ENCODE measurements around the gene DCPS.
"Not testable (repeated sequence)": the region's sequence is repeated elsewhere in the genome, so short reads cannot be mapped to it uniquely, and the experiment has no call there.

The DCPS gene, protein sequence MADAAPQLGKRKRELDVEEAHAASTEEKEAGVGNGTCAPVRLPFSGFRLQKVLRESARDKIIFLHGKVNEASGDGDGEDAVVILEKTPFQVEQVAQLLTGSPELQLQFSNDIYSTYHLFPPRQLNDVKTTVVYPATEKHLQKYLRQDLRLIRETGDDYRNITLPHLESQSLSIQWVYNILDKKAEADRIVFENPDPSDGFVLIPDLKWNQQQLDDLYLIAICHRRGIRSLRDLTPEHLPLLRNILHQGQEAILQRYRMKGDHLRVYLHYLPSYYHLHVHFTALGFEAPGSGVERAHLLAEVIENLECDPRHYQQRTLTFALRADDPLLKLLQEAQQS

DNA sequence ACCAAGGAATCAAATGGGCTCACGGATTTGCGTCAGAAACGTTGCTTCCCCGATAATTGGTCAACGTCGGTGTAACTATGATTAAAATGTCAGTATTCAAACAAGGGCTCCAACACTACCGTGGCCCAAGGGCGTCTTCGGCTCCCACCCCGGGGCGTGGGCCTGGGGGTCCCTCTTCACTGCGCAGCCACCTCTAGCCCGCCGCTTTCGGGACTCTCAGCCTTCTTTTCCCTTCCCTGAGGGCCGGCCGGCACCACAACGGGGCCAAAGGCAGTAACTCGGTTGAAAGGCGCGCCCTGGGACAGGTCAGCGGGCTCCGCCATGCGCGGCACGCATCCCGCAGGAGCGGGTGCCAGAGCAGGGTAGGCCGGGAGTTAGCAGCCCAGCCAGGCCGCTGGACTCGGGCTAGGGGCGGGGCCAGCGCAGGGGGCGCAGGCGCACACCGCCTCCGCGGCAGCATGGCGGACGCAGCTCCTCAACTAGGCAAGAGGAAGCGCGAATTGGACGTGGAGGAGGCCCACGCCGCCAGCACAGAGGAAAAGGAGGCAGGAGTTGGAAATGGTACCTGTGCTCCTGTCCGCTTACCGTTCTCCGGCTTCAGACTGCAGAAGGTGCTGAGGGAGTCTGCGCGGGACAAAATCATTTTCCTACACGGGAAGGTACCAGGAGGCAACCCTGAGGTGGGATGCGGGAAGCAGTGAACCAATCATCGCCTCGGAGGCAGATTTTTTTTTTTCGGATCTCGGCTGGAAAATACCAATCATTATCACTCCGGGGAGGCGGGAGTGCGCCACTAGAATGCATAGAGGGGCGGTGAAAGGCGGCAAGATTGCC, at the start of gene DCPS:
TSS of gene DCPS (plus strand) at position 438 of the 834 bp plus-strand sequence. CDS start at position 459, 21 bp downstream.
- FAIRE-seq, result no peak

DNA sequence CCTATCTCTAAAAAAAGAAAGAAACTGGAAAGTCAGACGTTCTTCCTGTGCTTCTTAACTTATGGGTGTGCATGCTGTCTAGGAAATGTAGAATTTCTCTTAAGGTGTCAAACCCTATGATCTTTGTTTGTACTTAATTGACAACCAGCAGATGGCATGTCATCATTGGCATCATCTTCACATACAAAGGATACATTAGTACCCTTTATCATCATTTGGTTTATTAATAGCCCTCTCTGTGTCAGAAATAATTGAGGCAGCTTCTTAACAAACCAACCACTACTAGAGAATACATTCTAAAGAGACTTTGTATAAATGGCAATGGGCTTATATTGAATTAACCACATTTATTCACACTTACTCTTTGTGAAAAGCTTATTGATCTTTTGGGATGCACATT, 49.0 kb upstream of the DCPS start:
- no peak for FAIRE-seq

DNA sequence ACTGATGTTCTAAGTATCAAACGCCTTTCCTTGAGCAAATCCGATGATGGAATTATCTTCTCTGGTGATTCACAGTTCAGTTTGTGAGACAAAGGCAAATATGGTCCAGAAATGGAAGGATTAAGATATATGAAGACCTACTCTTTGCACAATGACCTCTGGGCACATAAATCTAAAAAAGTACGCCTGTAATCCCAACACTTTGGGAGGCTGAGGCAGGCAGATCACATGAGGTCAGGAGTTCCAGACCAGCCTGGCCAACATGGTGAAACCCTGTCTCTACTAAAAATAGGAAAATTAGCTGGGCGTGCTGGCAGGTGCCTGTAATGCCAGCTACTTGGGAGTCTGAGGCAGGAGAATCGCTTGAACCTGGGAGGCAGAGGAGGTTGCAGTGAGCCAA, 48.4 kb upstream of the DCPS start:
- not testable (repeated sequence) for FAIRE-seq

DNA sequence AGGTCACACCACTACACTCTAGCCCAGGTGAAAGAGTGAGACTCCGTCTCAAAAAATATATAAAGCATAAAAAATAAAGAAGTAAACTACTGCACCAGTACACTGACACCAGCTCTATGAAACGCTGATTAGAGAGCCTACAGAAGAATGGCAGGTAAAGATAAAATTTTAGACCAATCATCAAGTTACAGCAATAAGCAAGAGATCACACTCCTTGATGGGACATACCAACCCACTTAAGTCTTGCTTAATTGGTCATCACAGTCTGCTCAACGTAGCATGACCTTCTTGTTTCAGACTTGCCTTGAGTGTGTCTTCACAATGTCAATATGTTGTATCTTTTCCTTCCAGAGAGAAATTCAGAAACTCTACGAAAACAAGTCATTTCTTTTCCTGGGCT, 47.6 kb upstream of the DCPS start:
- FAIRE-seq, result no peak

DNA sequence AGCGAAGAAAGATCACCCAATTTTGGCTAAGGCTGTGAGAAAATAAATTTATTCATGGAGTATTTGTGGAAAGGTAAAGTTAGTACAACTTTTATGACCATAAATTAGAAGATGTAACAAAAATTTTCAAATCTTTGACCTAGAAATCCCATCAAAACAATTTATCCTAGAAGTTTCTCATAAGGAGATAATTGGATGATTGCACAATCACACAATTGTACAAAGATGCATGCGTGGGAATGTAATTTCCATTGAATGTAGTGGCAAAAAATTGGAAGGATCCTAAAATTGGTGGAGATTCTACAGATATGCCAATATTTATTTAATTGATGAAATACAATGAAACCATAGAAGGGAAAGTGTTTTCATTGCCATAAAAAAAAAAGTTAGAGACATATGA, 46.7 kb upstream of the DCPS start:
- peak; percentile 56 for FAIRE-seq

DNA sequence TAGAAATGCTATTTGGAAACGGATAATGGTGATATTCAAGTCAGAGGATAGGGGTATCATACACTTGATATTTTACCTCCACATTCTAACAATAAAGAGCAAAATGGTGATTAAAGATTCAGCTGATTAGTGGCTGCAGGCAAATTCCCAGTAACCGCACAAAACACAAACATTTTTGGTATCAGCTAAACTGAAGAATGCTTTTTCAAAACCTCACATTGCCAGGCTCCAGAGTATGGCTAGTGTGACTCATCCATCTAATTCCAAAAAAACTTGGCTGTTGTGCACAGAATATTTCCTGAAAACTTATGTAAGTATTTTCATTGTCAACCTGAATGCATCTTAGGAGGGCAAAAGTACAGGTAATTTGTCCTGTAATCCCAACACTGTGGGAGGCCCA, 46.1 kb upstream of the DCPS start:
- no peak for FAIRE-seq

DNA sequence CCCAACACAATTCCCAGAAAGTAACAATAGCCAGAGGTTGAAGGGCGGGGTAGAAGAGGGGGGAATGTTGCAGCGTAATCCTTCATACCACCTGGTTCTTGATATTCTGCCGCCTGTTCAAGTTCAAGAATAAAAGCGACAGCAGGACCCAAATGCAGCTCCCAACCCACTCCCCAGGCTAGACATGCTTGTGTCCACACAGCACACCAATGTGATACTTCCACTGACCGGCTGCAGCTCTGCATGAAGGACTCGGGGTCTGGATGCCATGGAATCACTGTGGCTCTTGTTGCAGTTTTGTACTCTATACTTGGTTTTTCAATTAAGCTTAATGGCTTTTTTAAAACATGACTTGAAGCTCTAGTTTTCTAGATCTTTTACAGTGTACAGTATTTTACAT, 41.6 kb upstream of the DCPS start:
- FAIRE-seq, result no peak

DNA sequence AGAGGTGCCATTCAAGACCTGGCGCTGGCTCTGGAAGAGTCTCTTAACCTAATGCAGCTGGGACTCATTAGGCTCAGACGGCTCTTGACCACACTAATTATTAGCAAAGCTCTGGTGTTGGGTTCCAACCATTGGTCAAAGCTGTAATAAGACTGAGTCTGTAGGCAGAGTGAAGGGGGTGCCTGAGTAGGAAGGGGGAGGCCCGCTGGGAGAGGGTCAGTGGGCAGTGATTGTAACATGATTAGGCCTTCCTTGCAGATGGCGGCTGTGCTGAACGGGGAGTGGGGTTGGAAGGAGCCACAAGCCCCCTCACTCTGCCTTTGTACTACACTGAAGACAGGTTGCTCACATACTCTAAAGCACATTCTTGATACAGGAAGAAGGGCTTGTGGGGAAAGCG, 40.4 kb upstream of the DCPS start:
- FAIRE-seq, result no peak

DNA sequence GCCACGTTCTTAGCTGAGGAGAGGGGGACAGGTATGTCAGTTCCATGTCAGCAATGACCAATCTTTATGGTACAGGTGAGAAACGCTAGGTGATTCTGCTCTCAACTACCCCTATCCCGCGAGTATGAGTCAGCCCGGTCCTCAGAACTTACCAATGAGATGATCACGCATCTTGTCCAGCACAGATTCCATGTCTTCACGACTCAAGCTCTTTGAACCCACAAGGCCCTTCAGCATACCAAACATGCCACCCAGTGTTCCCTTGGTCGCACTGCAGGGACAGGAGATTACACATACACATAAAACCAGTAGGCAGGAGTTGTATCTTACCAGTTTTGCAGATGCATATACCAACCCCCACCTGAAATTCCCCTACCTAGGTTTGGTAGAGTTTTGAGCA, 38.0 kb upstream of the DCPS start:
- FAIRE-seq, result no peak

DNA sequence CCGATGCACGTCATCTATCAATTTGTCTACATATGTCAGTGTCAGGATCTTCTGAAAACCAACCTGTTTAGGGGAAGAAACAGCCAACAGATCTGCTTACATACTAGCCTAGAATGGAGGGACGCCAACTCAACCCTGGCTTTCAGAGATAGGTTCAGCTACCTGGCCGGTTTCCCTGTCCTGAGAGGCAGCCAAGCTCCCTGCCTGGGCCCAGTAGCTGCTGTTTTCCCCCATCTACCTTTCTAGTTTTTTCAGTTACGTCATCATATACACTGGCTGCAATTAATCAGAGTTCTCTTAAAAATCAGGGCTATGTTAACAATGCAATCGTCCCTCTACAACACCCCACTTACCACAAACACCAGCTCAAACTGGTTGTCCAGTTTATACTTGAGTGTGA, 36.2 kb upstream of the DCPS start:
- FAIRE-seq, result no peak

DNA sequence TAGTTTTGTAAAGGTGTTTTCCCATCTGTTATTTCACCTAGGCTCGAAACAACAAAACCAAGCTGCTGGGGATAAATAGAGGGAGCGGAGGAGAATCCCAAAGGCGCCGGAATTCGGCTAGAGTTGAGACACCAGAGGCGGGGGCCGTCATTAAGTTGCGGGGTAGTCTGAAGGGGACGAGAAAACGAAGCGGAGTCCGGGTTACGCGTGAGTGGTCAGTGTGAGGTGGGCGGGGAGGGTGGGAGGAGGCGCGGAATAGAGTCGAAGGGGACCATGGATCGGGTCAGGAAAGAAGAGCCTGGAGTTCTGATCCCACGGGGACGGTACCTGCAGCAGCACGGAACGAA, 35.5 kb upstream of the DCPS start:
- FAIRE-seq, result no peak

DNA sequence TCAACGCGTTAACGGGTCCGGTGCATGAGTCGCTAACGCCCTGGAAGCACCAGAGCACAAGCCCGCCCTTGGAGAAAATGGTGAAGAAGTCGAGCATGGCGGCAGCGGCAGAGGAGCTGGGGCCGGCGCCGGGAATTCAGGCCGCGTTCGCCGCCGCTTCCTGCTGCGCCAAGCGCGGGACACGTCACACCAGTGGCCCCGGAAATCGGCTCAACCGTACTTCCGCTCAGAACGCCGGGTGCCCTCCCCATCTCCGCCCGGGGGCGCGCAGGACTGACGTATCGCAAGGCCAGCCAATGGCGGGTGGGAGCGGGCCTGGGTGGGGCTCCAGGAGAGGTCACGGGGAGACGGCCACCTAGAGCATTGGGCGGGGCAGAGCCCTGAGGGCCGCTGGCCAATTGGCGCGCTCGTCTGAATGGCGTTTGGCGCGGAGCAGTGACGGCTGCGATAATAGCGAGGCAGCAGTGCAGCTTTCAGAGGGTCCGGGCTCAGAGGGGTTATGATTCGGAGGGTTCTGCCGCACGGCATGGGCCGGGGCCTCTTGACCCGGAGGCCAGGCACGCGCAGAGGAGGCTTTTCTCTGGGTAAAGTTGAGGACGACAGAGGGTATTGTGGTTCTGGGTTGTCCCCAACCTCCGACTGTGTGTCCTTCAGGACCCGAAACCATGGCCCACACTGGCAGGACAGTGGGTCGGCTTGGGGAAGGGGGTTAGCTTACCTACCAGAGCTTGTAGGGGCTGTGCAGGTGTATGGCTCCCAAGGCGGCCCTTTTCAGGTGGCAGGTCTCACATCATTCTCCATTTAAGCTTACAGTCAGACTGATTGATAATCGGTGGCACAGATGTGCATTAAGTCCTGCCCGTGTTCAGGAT, 34.9 kb upstream of the DCPS start, which contains the start of the genes FOXRED1 and SRPRA:
TSS of gene FOXRED1 (plus strand) at position 447 of the 872 bp plus-strand sequence. CDS start at position 500, 53 bp downstream.
TSS of gene SRPRA (minus strand) at position 188 of the 872 bp plus-strand sequence. CDS start at position 97, 91 bp downstream.
- no peak for FAIRE-seq

DNA sequence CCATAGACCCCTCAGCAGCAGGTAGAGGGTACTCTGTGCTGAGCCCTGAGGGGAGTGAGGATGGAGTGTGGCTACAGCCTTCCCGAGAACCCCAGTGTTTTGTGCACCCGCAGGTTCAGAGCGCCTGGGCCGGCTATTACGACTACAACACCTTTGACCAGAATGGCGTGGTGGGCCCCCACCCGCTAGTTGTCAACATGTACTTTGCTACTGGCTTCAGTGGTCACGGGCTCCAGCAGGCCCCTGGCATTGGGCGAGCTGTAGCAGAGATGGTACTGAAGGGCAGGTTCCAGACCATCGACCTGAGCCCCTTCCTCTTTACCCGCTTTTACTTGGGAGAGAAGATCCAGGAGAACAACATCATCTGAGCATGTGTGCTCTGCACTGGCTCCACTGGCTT, 26.5 kb upstream of the DCPS start:
- no peak for FAIRE-seq

DNA sequence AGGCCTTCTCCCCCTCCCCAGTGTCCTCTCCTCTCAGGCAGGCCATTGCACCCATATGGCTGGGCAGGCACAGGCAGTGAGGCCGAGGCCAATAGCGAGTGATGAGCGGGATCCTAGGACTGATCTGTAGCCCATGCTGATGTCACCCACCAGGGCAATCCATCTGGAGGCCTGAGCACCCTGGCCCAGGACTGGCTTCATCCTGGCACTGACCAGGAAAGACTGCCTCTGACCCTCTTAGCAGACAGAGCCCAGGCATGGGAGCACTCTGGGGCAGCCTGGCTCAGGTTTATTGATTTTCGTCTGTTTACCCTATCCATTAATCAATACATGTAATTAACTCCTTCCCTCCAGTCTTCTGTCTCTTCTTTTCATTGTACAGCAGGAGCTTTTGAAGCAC, 26.1 kb upstream of the DCPS start:
- FAIRE-seq, result no peak

DNA sequence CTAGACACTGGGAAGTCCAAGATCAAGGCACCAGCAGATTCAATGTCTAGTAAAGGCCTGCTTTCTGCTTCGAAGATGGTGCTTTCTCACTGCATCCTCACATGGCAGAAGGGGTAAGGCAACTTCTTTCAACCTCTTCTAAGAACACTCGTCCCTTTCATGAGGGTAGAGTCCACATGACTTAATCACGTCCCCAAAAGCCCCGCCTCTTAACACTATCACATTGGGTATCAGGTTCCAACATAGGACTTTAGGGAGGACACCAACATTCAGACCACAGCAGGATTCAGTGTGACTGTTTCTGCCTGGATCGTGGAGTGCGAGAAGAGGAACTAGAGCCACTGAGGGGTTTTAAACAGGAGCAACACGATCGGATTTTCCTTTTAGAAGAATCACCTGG, 24.7 kb upstream of the DCPS start:
- FAIRE-seq, result no peak

DNA sequence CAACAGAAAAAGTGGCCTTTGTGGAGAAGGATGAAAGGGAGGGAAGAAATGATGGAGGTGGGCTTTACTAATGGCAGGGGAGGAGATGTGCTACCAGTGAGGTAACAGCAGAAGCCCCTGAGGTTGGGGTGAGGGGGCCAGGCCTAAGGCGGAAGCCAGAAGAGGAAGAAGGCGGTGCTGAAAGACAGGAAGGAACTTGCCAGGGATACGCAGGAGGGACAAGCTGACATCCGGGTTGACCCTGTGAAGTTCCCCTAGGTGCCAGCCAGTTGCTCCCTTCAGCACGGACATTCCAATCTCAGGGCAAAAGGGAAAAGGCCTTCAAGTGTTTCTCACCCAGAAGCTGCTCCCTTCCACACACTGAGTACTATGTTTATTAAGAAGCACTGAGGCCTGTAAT, 23.3 kb upstream of the DCPS start:
- FAIRE-seq, result no peak

DNA sequence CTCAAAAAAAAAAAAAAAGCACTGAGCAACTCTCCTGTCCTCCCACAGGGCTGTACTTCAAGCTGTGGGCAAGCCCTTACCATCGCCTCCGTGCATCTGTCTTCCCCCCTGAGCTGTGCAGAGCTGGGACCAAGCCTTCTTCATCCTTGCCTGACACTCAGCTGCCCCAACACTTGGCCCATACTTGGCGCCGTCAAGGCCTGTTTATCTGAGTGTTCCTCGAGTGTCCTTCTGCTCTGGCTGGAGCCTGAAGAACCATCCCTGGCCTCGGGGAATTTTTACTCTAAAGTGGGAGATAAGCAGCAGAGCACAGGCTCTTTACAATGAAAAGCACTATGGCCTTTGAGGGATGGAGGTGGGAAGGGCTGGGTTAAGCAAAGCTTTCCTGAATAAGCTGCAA, 22.6 kb upstream of the DCPS start:
- FAIRE-seq, result no peak

DNA sequence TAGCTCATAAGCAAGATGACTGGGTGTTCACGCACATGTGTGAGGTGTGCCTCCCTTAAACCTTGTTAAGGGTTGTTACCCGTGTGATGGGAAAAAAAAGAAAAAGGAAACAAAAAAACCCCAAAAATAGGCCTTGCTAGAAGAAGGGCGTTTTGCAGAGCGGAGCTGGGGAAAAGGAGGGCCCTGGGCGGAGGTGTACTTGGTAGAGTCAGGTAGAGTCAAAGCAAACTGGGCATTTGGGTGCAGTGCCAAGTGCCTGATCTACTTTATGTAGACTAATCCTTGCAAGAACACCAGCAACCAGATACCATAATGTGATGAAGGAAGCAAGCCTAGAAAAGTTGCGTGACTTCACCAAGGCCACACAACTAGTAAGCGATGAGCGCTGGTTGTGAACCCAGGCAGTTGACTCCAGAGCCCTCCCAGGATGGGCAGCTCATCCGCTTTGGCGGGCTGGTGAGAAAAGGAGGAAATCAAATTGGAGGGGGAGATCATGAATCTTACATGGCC, 22.1 kb upstream of the DCPS start:
- no peak for FAIRE-seq

DNA sequence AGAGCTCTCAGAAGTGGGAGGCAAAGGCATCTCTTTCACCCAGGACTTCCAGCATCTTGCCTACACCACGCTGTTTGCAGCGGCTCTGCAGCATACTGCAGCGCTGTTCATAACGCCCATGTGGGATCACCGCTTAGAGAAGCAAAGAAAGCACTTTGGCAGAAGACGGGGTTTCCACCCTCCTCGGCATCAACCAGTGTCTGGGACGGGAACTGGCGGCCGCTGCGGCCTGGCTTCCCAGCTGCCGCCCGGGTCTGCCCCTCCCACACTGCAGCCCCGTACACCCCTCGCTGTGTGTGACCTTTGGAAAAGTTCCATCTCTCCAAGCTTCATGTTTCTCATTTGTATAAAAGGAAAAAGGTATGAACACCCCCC, 21.5 kb upstream of the DCPS start:
- FAIRE-seq, result no peak

DNA sequence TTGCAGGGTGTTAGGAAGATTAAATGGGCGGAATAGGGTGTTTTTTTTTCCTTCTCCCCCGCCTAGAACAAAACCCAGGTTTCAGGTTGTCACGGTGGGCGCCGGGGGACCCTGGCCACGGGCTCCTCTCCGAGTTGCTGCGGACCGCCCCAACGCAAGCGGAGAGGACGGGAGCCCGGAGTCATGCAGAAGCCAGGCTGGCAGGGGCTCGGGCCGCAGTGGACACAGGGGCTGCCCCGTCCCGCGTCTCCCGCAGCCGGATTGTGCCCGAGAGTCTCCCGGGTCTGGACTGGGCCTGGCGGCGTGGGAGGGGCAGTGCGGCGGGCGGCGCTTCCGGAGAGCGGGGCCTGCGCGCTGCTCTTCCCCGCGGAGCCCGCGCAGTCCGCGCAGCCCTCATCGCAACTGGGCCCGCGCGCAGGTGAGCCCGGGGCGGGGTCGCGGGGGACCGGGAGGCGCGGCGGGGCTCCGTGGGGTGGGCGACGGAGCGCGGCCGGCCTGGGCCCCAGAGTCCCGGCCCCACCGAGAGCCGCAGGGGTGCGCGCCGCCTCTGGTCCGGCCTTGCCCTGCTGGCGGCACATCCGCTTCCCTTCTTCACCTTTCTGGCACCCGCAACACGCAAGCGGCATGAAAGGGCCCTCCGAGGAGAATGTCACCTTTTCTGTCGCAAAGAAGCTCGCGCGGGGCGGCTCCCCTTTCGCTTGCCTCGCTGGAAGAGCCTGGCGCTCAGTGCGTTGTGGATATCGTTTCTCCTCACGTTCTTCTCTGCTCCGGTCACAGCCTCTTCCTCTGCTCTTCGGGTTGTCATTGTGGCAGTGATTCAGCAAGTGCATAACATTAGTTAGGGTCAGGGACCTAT, 20.9 kb upstream of the DCPS start, which contains the start of gene TIRAP:
TSS of gene TIRAP (plus strand) at position 358 of the 856 bp plus-strand sequence. CDS start 7,802 bp downstream, outside the sequence.
- FAIRE-seq, result no peak

DNA sequence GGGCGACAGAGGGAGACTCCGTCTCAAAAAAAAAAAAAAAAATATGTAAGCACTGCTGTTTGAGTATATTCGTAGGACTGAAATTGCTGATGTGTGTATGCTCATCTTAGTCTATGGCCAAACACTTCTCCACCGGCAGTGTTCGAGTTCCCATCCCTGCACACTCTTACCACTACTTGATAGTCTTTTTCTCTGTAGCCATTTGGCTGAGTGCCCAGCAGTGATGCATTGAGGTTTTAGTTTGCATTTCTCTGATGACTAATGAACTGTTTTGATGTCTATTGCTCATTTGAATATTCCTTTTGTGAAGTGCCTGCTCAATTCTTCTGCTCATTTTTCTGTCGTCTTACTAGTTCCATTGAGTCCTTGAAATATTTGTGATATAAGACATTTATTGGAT, 19.0 kb upstream of the DCPS start:
- FAIRE-seq, result peak; percentile 60

DNA sequence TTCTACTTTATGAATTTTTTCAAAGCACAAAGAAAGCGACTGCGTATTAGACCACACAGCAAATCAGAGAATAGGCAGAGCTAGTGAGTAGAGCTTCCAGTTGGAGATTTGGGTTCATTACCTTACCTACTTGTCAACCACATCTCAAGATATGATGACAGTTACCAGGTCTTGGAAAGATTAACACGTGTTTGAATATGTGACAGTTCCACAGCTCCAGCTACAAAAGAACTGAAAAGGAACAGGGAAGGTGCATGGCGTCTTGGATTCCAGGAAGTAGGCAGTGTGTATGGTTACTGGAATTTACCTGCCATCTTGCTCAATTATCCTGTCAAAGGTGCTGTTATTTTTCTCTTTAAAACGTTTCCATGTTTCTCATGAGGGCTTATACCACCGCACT, 15.6 kb upstream of the DCPS start:
- FAIRE-seq, result no peak
